ENCODE results near the gene GPR161.
A peak's percentile ranks its signal among the peaks of the same experiment; 100 is the strongest.
"Not testable (repeated sequence)": the region's sequence is repeated elsewhere in the genome, so short reads cannot be mapped to it uniquely, and the experiment has no call there.

GPR161 gene
- 0 to 3.0 (median 0.51) reads per million in 9 experiments for total RNA-seq

- peaks cover 35 to 43% of the 10 kb centered on the region in 2 donors for H3K27me3 Mint-ChIP-seq
Measured at GRCh38 chr1:168136709-168137514, at the start of gene GPR161. GPR161 (minus strand) TSS chr1:168136930; CDS start chr1:168104850, 32,080 bp downstream.

GRCh38 chr1:168181063-168181720 is 44.5 kb upstream of the GPR161 start:
- H3K9me3 Mint-ChIP-seq; H3K27ac Mint-ChIP-seq; H3K27me3 Mint-ChIP-seq; DNase-seq; ATAC-seq (replicated peaks); H3K4me1 Mint-ChIP-seq (ENCODE audit: low read depth in 2 of 2): not testable (repeated sequence)
- Mint-ChIP-seq H3K4me3 (peak overlapping the region; percentile 38 to 63), H3K36me3 (ENCODE audit: insufficient read depth) (peaks cover 25% of the 10 kb centered on the region)

More at GRCh38 chr1:168136709-168137514, at the start of gene GPR161:
- no peaks in the 10 kb centered on the region for H3K36me3 Mint-ChIP-seq (ENCODE audit: insufficient read depth)
- H3K27ac Mint-ChIP-seq, result peak within 1 kb of the TSS; percentile 36 to 62
- no peaks in the 10 kb centered on the region for H3K9me3 Mint-ChIP-seq
- DNase-seq (peak in 1 of 3 experiments; percentile 5), ATAC-seq (replicated peaks) (peak; percentile 72)
- peak within 1 kb of the TSS; percentile 81 to 93 for H3K4me3 Mint-ChIP-seq
- peaks cover 12 to 13% of the 10 kb centered on the region in 2 donors for H3K4me1 Mint-ChIP-seq (ENCODE audit: low read depth in 2 of 2)

- no peaks in the 10 kb centered on the region for H3K9me3 Mint-ChIP-seq
- ATAC-seq (replicated peaks) (no peak), DNase-seq (no peak)
- no peak overlapping the region for H3K4me3 Mint-ChIP-seq
- peaks cover 5% of the 10 kb centered on the region in 2 donors for H3K27me3 Mint-ChIP-seq
- peaks cover 4 to 5% of the 10 kb centered on the region in 2 donors for H3K4me1 Mint-ChIP-seq (ENCODE audit: low read depth in 2 of 2)
- no peak overlapping the region for H3K27ac Mint-ChIP-seq
- peaks cover 14% of the 10 kb centered on the region for H3K36me3 Mint-ChIP-seq (ENCODE audit: insufficient read depth)
Measured at GRCh38 chr1:168180148-168180524, 43.4 kb upstream of the GPR161 start.

- ATAC-seq (replicated peaks) (no peak), DNase-seq (no peak)
- no peaks in the 10 kb centered on the region for H3K9me3 Mint-ChIP-seq
- H3K4me3 Mint-ChIP-seq, result no peak overlapping the region
- H3K36me3 Mint-ChIP-seq (ENCODE audit: insufficient read depth), result peaks cover 10% of the 10 kb centered on the region
- peaks cover 10% of the 10 kb centered on the region in 2 donors for H3K27me3 Mint-ChIP-seq
- no peak overlapping the region for H3K27ac Mint-ChIP-seq
- peaks cover 4 to 5% of the 10 kb centered on the region in 2 donors for H3K4me1 Mint-ChIP-seq (ENCODE audit: low read depth in 2 of 2)
Measured at GRCh38 chr1:168179438-168180147, 42.9 kb upstream of the GPR161 start.

- ATAC-seq (replicated peaks), result peak; percentile 87
- Mint-ChIP-seq H3K9me3 (no peaks in the 10 kb centered on the region), H3K4me3 (no peak within 1 kb of the TSS), H3K27ac (no peak within 1 kb of the TSS), H3K4me1 (ENCODE audit: low read depth in 2 of 2) (peaks cover 2 to 3% of the 10 kb centered on the region in 2 donors), H3K36me3 (ENCODE audit: insufficient read depth) (peaks cover 10% of the 10 kb centered on the region), H3K27me3 (peaks cover 14 to 17% of the 10 kb centered on the region in 2 donors)
- peak; percentile 92 for DNase-seq
Measured at GRCh38 chr1:168178638-168179437, 42.1 kb upstream of the GPR161 start, which contains the start of gene TIPRL. TIPRL (plus strand) TSS chr1:168178962; CDS start chr1:168179078, 116 bp downstream.

- Mint-ChIP-seq H3K36me3 (ENCODE audit: insufficient read depth) (peaks cover 10% of the 10 kb centered on the region), H3K9me3 (no peaks in the 10 kb centered on the region), H3K4me3 (no peak overlapping the region), H3K4me1 (ENCODE audit: low read depth in 2 of 2) (no peaks in the 10 kb centered on the region), H3K27me3 (peaks cover 20 to 22% of the 10 kb centered on the region in 2 donors), H3K27ac (no peak overlapping the region)
- DNase-seq, result peak in 1 of 3 experiments; percentile 3
- no peak for ATAC-seq (replicated peaks)
Measured at GRCh38 chr1:168178227-168178637, 41.5 kb upstream of the GPR161 start.

- no peaks in the 10 kb centered on the region for H3K9me3 Mint-ChIP-seq
Measured at GRCh38 chr1:168172250-168172915, 35.7 kb upstream of the GPR161 start.

GRCh38 chr1:168170564-168171508 is 34.1 kb upstream of the GPR161 start:
- Mint-ChIP-seq H3K27ac (no peak overlapping the region), H3K36me3 (ENCODE audit: insufficient read depth) (no peaks in the 10 kb centered on the region), H3K9me3 (no peaks in the 10 kb centered on the region), H3K27me3 (peaks cover 31 to 33% of the 10 kb centered on the region in 2 donors), H3K4me1 (ENCODE audit: low read depth in 2 of 2) (no peaks in the 10 kb centered on the region), H3K4me3 (no peak overlapping the region)
- ATAC-seq (replicated peaks) (no peak), DNase-seq (no peak)

More at GRCh38 chr1:168172250-168172915, 35.7 kb upstream of the GPR161 start:
- H3K4me3 Mint-ChIP-seq, result no peak overlapping the region
- ATAC-seq (replicated peaks) (no peak), DNase-seq (no peak)
- H3K4me1 Mint-ChIP-seq (ENCODE audit: low read depth in 2 of 2), result no peaks in the 10 kb centered on the region
- H3K27me3 Mint-ChIP-seq, result peaks cover 31 to 32% of the 10 kb centered on the region in 2 donors
- H3K36me3 Mint-ChIP-seq (ENCODE audit: insufficient read depth), result no peaks in the 10 kb centered on the region
- H3K27ac Mint-ChIP-seq, result no peak overlapping the region

- H3K4me1 Mint-ChIP-seq (ENCODE audit: low read depth in 2 of 2), result no peaks in the 10 kb centered on the region
- ATAC-seq (replicated peaks) (no peak), DNase-seq (no peak)
- H3K4me3 Mint-ChIP-seq, result no peak overlapping the region
- no peaks in the 10 kb centered on the region for H3K9me3 Mint-ChIP-seq
- H3K27ac Mint-ChIP-seq, result no peak overlapping the region
- H3K27me3 Mint-ChIP-seq, result peaks cover 21 to 36% of the 10 kb centered on the region in 2 donors
- no peaks in the 10 kb centered on the region for H3K36me3 Mint-ChIP-seq (ENCODE audit: insufficient read depth)
Measured at GRCh38 chr1:168167806-168168205, 31.1 kb upstream of the GPR161 start.

GRCh38 chr1:168164771-168165170 is 28.0 kb upstream of the GPR161 start:
- DNase-seq (no peak), ATAC-seq (replicated peaks) (no peak)
- H3K4me1 Mint-ChIP-seq (ENCODE audit: low read depth in 2 of 2), result no peaks in the 10 kb centered on the region
- peaks cover 40 to 62% of the 10 kb centered on the region in 2 donors for H3K27me3 Mint-ChIP-seq
- H3K9me3 Mint-ChIP-seq, result peaks cover 7 to 14% of the 10 kb centered on the region in 2 donors
- no peaks in the 10 kb centered on the region for H3K36me3 Mint-ChIP-seq (ENCODE audit: insufficient read depth)
- H3K27ac Mint-ChIP-seq, result no peak overlapping the region
- H3K4me3 Mint-ChIP-seq, result no peak overlapping the region

- no peaks in the 10 kb centered on the region for H3K36me3 Mint-ChIP-seq (ENCODE audit: insufficient read depth)
- no peaks in the 10 kb centered on the region for H3K4me1 Mint-ChIP-seq (ENCODE audit: low read depth in 2 of 2)
- ATAC-seq (replicated peaks), result no peak
- peaks cover 7 to 19% of the 10 kb centered on the region in 2 donors for H3K9me3 Mint-ChIP-seq
- peaks cover 50 to 71% of the 10 kb centered on the region in 2 donors for H3K27me3 Mint-ChIP-seq
- no peak overlapping the region for H3K4me3 Mint-ChIP-seq
- no peak for DNase-seq
- no peak overlapping the region for H3K27ac Mint-ChIP-seq
Measured at GRCh38 chr1:168163670-168164069, 26.9 kb upstream of the GPR161 start.
